Hepatocyte (in vitro differentiated cells): ENCODE data around the gene APOL4. TPM values are rescaled to one million over a fixed set of nuclear protein-coding genes. Genes with fewer than 3 reads are reported as not detected.

Experiments
- DNase-seq: peaks from one replicate; pipeline ENCODE4 v3.0.0-alpha.2; 2016; ENCODE audit warnings: low spot score
- H2AFZ ChIP-seq: fragments of 200-600 bp; sonication (generic); 2 replicates; pipeline ENCODE4 v1.6.0; 2016; ENCODE audit warnings: antibody characterized with exemption, mild to moderate bottlenecking
- H3K27ac ChIP-seq: fragments of 200-600 bp; sonication (generic); 2 replicates; pipeline ENCODE4 v1.5.1; 2016; ENCODE audit warnings: mild to moderate bottlenecking
- H3K27me3 ChIP-seq: fragments of 200-600 bp; sonication (generic); 2 replicates; pipeline ENCODE4 v1.6.1; 2016
- H3K36me3 ChIP-seq: fragments of 200-600 bp; sonication (generic); replicated peaks from 2 replicates; pipeline ENCODE4 v1.5.1; 2016; ENCODE audit warnings: low read depth; ENCODE audit not compliant: insufficient read depth
- H3K4me1 ChIP-seq: fragments of 200-600 bp; sonication (generic); 2 replicates; pipeline ENCODE4 v1.5.1; 2016; ENCODE audit warnings: mild to moderate bottlenecking, moderate library complexity; ENCODE audit not compliant: insufficient read depth
- H3K4me2 ChIP-seq: fragments of 200-600 bp; sonication (generic); 2 replicates; pipeline ENCODE4 v1.6.0; 2016
- H3K4me3 ChIP-seq: fragments of 200-600 bp; sonication (generic); 2 replicates; pipeline ENCODE4 v1.5.1; 2016; ENCODE audit warnings: mild to moderate bottlenecking
- H3K79me2 ChIP-seq: fragments of 200-600 bp; sonication (generic); 2 replicates; pipeline ENCODE4 v1.6.0; 2017; ENCODE audit warnings: mild to moderate bottlenecking
- H3K9me2 ChIP-seq: fragments of 200-600 bp; sonication (generic); replicated peaks from 2 replicates; pipeline ENCODE4 v1.6.0; 2017; ENCODE audit warnings: mild to moderate bottlenecking; ENCODE audit not compliant: insufficient read depth
- H3K9me3 ChIP-seq: fragments of 200-600 bp; sonication (generic); 2 replicates; pipeline ENCODE4 v1.5.1; 2016; ENCODE audit warnings: low read depth, mild to moderate bottlenecking
- H4K20me1 ChIP-seq: fragments of 200-600 bp; sonication (generic); 2 replicates; pipeline ENCODE4 v1.6.0; 2016; ENCODE audit warnings: mild to moderate bottlenecking; ENCODE audit not compliant: insufficient read depth, poor library complexity, severe bottlenecking
- EZH2 ChIP-seq: fragments of 200-600 bp; sonication (generic); IDR thresholded peaks from 2 replicates; pipeline ENCODE4 v1.6.1; 2016; ENCODE audit warnings: antibody characterized with exemption, mild to moderate bottlenecking, borderline replicate concordance
- EZH2phosphoT487 ChIP-seq: fragments of 200-600 bp; sonication (generic); IDR thresholded peaks from one replicate; pipeline ENCODE4 v1.6.1; 2018; ENCODE audit warnings: antibody characterized with exemption, mild to moderate bottlenecking, low read depth, moderate library complexity; ENCODE audit not compliant: unreplicated experiment, severe bottlenecking
- WGBS: methylation state at CpG from one replicate; pipeline ENCODE4 v1.1.6; 2016; ENCODE audit warnings: low lambda C conversion rate; ENCODE audit errors: missing lambda C conversion rate; 5-methylcytosine and 5-hydroxymethylcytosine counted together
- polyA plus RNA-seq: library from polyadenylated mRNA; unstranded; fragments of >200 nt; fragmentation: Nextera tagmentation; extraction: Ambion mirVana; gene quantifications from 2 replicates; pipeline ENCODE4 v1.2.1, GENCODE V29; 2016
- total RNA-seq: library from RNA; depleted of rRNA; stranded (reverse); fragments of >200 nt; gene quantifications from 2 replicates; pipeline ENCODE4 v1.2.3, GENCODE V29; 2014
- TF ChIP-seq, protein P1 (sequence below): fragments of 200-600 bp; sonication (generic); IDR thresholded peaks from 2 replicates; pipeline ENCODE4 v1.5.1; 2016; ENCODE audit warnings: antibody characterized with exemption, mild to moderate bottlenecking; ENCODE audit not compliant: poor library complexity

The APOL4 gene
- total and polyA plus RNA-seq, 2 experiments from 2014 or later: 0.97 to 2.8 TPM

DNA sequence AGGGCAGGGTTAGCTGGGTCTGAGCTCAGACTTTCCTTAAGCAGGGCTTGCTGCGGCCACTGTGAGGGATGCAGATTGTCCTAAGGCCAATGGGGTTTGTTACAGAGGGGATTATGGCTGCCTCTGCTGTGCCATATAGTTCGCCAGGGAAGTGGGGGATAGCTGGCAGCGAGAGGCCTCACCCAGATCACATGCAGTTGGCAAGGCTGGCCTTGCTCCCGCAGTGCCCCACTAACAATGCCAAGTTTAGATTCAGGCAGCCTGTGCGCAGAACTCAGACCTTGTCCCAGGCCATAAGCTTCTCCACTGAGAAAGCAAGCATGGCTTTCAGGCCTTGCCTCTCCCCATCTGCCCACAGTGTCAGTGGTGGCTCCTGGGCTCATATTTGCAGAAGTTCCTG is 42.4 kb upstream of the APOL4 start:
- peaks cover 4% of the 10 kb centered on the region for H3K4me1 ChIP-seq
- H3K27me3 ChIP-seq: no peaks in the 10 kb centered on the region
- no peaks in the 10 kb centered on the region for H3K9me3 ChIP-seq
- no peak for DNase-seq
- H3K4me2 ChIP-seq: no peak overlapping the region
- no peaks in the 10 kb centered on the region for H3K79me2 ChIP-seq
- H3K36me3 ChIP-seq: no peaks in the 10 kb centered on the region
- TF ChIP-seq EZH2 (no peak), EZH2phosphoT487 (no peak)
- TF ChIP-seq, protein P1, sequence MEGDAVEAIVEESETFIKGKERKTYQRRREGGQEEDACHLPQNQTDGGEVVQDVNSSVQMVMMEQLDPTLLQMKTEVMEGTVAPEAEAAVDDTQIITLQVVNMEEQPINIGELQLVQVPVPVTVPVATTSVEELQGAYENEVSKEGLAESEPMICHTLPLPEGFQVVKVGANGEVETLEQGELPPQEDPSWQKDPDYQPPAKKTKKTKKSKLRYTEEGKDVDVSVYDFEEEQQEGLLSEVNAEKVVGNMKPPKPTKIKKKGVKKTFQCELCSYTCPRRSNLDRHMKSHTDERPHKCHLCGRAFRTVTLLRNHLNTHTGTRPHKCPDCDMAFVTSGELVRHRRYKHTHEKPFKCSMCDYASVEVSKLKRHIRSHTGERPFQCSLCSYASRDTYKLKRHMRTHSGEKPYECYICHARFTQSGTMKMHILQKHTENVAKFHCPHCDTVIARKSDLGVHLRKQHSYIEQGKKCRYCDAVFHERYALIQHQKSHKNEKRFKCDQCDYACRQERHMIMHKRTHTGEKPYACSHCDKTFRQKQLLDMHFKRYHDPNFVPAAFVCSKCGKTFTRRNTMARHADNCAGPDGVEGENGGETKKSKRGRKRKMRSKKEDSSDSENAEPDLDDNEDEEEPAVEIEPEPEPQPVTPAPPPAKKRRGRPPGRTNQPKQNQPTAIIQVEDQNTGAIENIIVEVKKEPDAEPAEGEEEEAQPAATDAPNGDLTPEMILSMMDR: no peak
- H3K4me3 ChIP-seq: no peak overlapping the region
- 94% methylated on average over 5 of the region's 5 CpGs for WGBS
- H4K20me1 ChIP-seq: no peaks in the 10 kb centered on the region
- H3K9me2 ChIP-seq: no peaks in the 10 kb centered on the region
- no peak overlapping the region for H3K27ac ChIP-seq
- H2AFZ ChIP-seq: no peak overlapping the region

DNA sequence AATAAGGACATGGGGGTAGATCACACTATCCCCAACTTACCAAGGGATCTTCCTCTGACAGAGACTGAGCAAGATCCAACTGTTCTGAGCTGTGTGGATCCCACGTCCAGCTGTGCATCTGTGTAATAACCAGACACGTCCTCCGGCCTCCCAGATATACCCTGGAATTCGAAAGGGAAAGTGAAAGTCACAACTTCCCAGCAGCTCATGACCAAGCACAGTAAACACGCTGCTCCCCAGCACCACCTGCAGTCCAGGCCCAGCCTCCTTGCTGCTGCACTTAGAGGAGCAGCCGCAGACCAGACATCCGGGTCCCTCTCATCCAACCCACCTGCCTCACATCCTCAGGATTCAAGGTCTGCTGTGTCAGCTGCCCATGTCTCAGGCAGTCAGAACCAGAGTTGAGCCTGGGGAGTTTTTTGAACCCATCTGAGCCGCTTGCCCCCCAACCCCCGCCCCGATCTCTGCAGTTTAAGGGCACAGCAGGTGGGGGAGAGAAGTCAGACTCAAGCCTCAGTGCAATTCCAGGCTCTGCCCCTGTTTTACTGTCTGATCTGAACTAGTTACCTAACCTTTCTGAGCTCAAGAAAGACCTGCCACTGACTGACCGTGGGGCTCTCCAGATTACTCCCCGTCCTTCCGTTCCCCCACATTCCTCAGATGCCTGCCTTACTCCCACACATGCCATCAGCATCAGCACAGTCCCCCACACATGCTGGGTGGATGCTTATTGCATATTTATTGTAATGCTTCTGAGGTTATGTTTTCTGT is 38.0 kb upstream of the APOL4 start, which contains the start of gene APOL2:
Gene APOL2 (minus strand): TSS at position 127 of the 771 bp plus-strand sequence. CDS start 6,365 bp downstream, outside the sequence.
- Histone ChIP-seq H4K20me1 (no peaks in the 10 kb centered on the region), H3K36me3 (no peaks in the 10 kb centered on the region), H3K4me3 (peak within 1 kb of the TSS; percentile 23), H2AFZ (peak within 1 kb of the TSS; percentile 42), H3K9me3 (no peaks in the 10 kb centered on the region), H3K27ac (peak within 1 kb of the TSS; percentile 89), H3K4me1 (peaks cover 18% of the 10 kb centered on the region), H3K9me2 (no peaks in the 10 kb centered on the region), H3K79me2 (peaks cover 39% of the 10 kb centered on the region), H3K27me3 (no peaks in the 10 kb centered on the region), H3K4me2 (peak within 1 kb of the TSS; percentile 93)
- 15% methylated on average over 13 of the region's 13 CpGs for WGBS
- peak; percentile 96 for DNase-seq
- TF ChIP-seq EZH2phosphoT487 (no peak), EZH2 (no peak)
- TF ChIP-seq, protein P1: peak; percentile 63

DNA sequence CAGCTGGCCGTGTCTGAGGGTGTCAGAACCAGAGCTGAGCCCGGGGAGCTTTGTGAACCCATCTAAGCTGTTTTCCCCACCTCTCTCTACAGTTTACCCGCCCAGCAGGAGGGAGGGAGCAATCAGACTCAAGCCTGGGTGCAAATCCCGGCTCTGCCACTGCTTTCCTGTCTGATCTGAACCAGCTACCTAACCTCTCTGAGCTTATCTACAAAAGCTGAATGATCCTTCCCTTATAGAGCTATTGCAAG is 37.5 kb upstream of the APOL4 start:
- WGBS: 25% methylated on average over 4 of the region's 4 CpGs
- Histone ChIP-seq H3K4me2 (peak overlapping the region; percentile 93), H3K4me3 (peak overlapping the region; percentile 23), H3K27ac (peak overlapping the region; percentile 89), H2AFZ (peak overlapping the region; percentile 42), H3K79me2 (peaks cover 39% of the 10 kb centered on the region), H3K27me3 (no peaks in the 10 kb centered on the region), H3K36me3 (no peaks in the 10 kb centered on the region), H3K4me1 (peaks cover 18% of the 10 kb centered on the region), H4K20me1 (no peaks in the 10 kb centered on the region), H3K9me3 (no peaks in the 10 kb centered on the region), H3K9me2 (no peaks in the 10 kb centered on the region)
- DNase-seq: no peak
- TF ChIP-seq, protein P1: no peak
- TF ChIP-seq EZH2phosphoT487 (no peak), EZH2 (no peak)
